Transverse colon (tissue), 4 donors: ENCODE data around the gene UFSP2.

Experiments used
- POLR2A ChIP-seq: fragments of 450-650 bp; IDR thresholded peaks from one replicate; pipeline ENCODE4 v1.6.1; 2016; ENCODE audit warnings: antibody characterized with exemption, mild to moderate bottlenecking, moderate library complexity
- POLR2AphosphoS5 ChIP-seq, 3 donors: sonication (generic); formaldehyde crosslinking; IDR thresholded peaks; one replicate each; pipeline ENCODE4 v1.6.1; 2016; ENCODE audit warnings: antibody characterized with exemption in 3 of 3
- TF ChIP-seq, protein P1 (sequence below), 5 experiments: fragments of 200-600 bp in 3 of 5; fragments of 450-650 bp in 2 of 5; sonication (generic) in 3 of 5; IDR thresholded peaks; 1 replicate in 2 of 5; 2 replicates in 3 of 5; pipeline ENCODE4 v1.5.1; 2016 to 2017; ENCODE audit warnings: antibody characterized with exemption in 5 of 5, inconsistent platforms in 3 of 5, mild to moderate bottlenecking in 2 of 5, moderate library complexity in 1 of 5

DNA sequence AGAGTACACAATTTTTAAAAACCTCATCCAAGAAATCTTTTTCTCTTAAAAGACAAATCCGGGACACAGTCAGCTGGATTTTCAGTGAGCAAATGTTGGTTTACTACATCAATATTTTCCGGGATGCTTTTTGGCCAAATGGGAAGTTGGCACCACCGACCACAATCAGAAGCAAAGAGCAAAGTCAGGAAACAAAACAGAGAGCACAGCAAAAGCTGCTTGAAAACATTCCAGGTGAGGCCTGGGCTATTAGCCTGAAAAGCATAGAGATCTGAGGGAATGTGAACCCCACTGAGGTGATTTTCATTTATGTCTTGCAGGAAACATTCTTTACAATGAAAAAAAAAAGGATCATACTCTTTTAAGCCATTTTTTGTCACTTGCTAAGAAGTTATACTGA, 63.9 kb downstream of the UFSP2 start:
- TF ChIP-seq POLR2A, result no peak
- TF ChIP-seq POLR2AphosphoS5 (IDR thresholded peaks at IDR 0.05), result no peak
- TF ChIP-seq, protein P1, sequence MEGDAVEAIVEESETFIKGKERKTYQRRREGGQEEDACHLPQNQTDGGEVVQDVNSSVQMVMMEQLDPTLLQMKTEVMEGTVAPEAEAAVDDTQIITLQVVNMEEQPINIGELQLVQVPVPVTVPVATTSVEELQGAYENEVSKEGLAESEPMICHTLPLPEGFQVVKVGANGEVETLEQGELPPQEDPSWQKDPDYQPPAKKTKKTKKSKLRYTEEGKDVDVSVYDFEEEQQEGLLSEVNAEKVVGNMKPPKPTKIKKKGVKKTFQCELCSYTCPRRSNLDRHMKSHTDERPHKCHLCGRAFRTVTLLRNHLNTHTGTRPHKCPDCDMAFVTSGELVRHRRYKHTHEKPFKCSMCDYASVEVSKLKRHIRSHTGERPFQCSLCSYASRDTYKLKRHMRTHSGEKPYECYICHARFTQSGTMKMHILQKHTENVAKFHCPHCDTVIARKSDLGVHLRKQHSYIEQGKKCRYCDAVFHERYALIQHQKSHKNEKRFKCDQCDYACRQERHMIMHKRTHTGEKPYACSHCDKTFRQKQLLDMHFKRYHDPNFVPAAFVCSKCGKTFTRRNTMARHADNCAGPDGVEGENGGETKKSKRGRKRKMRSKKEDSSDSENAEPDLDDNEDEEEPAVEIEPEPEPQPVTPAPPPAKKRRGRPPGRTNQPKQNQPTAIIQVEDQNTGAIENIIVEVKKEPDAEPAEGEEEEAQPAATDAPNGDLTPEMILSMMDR (IDR thresholded peaks at IDR 0.05), result no peak
